KG1 (cell line): Measurements from ENCODE around the gene OOSP4A.

Experiments
- DNase-seq: peaks from one replicate; lab custom pipeline; 2025; lab: John Stamatoyannopoulos, UW

Gene OOSP4A

GRCh38 chr11:59963733-59964132 is at the start of gene OOSP4A:
Gene OOSP4A (plus strand): TSS chr11:59964033. CDS start chr11:59964033, 0 bp downstream.
- DNase-seq: no peak

- no peak for DNase-seq
Measured at GRCh38 chr11:59918480-59918879, 45.4 kb upstream of the OOSP4A start.

- DNase-seq: peak; percentile 42
Measured at GRCh38 chr11:59918987-59919589, 44.7 kb upstream of the OOSP4A start.

- no peak for DNase-seq
Measured at GRCh38 chr11:59923813-59924212, 40.0 kb upstream of the OOSP4A start.

- DNase-seq: no peak
Measured at GRCh38 chr11:59931688-59932087, 32.1 kb upstream of the OOSP4A start.

- no peak for DNase-seq
Measured at GRCh38 chr11:59938132-59938531, 25.7 kb upstream of the OOSP4A start, which contains the start of gene OOSP1. Gene OOSP1 (plus strand): TSS chr11:59938432. CDS start chr11:59938455, 23 bp downstream.

- no peak for DNase-seq
Measured at GRCh38 chr11:59938718-59939117, 25.1 kb upstream of the OOSP4A start.

- no peak for DNase-seq
Measured at GRCh38 chr11:59939482-59939881, 24.4 kb upstream of the OOSP4A start.

GRCh38 chr11:59941091-59941490 is 22.7 kb upstream of the OOSP4A start:
- no peak for DNase-seq

GRCh38 chr11:59943997-59944714 is 19.7 kb upstream of the OOSP4A start:
- no peak for DNase-seq

- no peak for DNase-seq
Measured at GRCh38 chr11:59944720-59945119, 19.1 kb upstream of the OOSP4A start.

- DNase-seq: no peak
Measured at GRCh38 chr11:59953463-59954218, 10.2 kb upstream of the OOSP4A start.

GRCh38 chr11:59954219-59954847 is 9.5 kb upstream of the OOSP4A start:
- DNase-seq: no peak

- DNase-seq: no peak
Measured at GRCh38 chr11:59957094-59957493, 6.7 kb upstream of the OOSP4A start.

GRCh38 chr11:59960502-59961381 is 3.1 kb upstream of the OOSP4A start:
- no peak for DNase-seq

GRCh38 chr11:59962107-59962482 is 1.7 kb upstream of the OOSP4A start:
- no peak for DNase-seq

- DNase-seq: no peak
Measured at GRCh38 chr11:59965424-59965823, 1.6 kb downstream of the OOSP4A start.

GRCh38 chr11:59966201-59966600 is 2.4 kb downstream of the OOSP4A start:
- no peak for DNase-seq

GRCh38 chr11:59967677-59968394 is 4.0 kb downstream of the OOSP4A start:
- no peak for DNase-seq

GRCh38 chr11:59968395-59968783 is 4.6 kb downstream of the OOSP4A start:
- no peak for DNase-seq

GRCh38 chr11:59973097-59973496 is 9.3 kb downstream of the OOSP4A start:
- DNase-seq: no peak
